Nephron progenitor cell (in vitro differentiated cells): ENCODE results near the gene PRM3.

Source experiments
- DNase-seq: peaks from one replicate; pipeline ENCODE4 v3.0.0; 2021
- H3K27ac Mint-ChIP-seq: 2 replicates; pipeline ENCODE4 v1.8.0; 2021; ENCODE audit warnings: mild to moderate bottlenecking, moderate library complexity, mixed read lengths
- H3K27me3 Mint-ChIP-seq: 2 replicates; pipeline ENCODE4 v1.8.0; 2021; ENCODE audit warnings: mild to moderate bottlenecking, low read depth, mixed read lengths; ENCODE audit not compliant: poor library complexity
- H3K36me3 Mint-ChIP-seq: 2 replicates; pipeline ENCODE4 v1.8.0; 2021; ENCODE audit warnings: low read depth, mixed read lengths
- H3K4me1 Mint-ChIP-seq: 2 replicates; pipeline ENCODE4 v1.8.0; 2021; ENCODE audit warnings: mixed read lengths
- H3K4me3 Mint-ChIP-seq: 2 replicates; pipeline ENCODE4 v1.8.0; 2021; ENCODE audit warnings: mild to moderate bottlenecking, moderate library complexity, mixed read lengths
- H3K9me3 Mint-ChIP-seq: 2 replicates; pipeline ENCODE4 v1.8.0; 2021; ENCODE audit warnings: mild to moderate bottlenecking, moderate library complexity, mixed read lengths
- TF ChIP-seq, protein P1 (sequence below): fragments of 200-600 bp; sonication (generic); IDR thresholded peaks from 2 replicates; pipeline ENCODE4 v1.5.0; 2021; ENCODE audit warnings: antibody characterized with exemption

Gene PRM3

DNA sequence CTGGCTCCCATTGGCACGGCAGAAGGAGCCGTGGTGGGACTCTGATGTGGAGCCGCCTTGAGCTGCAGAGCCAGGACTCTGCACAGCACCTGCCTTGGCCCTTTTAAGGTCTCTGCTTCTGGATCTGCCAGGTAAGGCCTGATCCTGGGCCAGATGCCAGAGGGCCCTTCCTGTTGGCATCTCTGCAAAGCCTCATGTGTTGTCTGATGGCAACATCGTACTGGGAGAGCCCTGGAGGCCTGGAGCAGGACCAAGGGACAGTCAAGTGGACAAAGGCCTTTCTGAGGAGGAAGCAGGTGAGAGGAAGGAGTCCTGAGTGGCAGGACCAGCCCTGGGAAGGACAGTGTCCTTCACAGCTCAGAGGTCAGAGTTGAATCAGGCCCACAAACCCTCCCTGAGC, 43.5 kb downstream of the PRM3 start:
- Mint-ChIP-seq H3K36me3 (no peaks in the 10 kb centered on the region), H3K27ac (peak overlapping the region; percentile 22), H3K4me3 (no peak overlapping the region), H3K27me3 (peaks cover 8% of the 10 kb centered on the region), H3K4me1 (peaks cover 5% of the 10 kb centered on the region), H3K9me3 (no peaks in the 10 kb centered on the region)
- DNase-seq: no peak
- TF ChIP-seq, protein P1, sequence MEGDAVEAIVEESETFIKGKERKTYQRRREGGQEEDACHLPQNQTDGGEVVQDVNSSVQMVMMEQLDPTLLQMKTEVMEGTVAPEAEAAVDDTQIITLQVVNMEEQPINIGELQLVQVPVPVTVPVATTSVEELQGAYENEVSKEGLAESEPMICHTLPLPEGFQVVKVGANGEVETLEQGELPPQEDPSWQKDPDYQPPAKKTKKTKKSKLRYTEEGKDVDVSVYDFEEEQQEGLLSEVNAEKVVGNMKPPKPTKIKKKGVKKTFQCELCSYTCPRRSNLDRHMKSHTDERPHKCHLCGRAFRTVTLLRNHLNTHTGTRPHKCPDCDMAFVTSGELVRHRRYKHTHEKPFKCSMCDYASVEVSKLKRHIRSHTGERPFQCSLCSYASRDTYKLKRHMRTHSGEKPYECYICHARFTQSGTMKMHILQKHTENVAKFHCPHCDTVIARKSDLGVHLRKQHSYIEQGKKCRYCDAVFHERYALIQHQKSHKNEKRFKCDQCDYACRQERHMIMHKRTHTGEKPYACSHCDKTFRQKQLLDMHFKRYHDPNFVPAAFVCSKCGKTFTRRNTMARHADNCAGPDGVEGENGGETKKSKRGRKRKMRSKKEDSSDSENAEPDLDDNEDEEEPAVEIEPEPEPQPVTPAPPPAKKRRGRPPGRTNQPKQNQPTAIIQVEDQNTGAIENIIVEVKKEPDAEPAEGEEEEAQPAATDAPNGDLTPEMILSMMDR: no peak

DNA sequence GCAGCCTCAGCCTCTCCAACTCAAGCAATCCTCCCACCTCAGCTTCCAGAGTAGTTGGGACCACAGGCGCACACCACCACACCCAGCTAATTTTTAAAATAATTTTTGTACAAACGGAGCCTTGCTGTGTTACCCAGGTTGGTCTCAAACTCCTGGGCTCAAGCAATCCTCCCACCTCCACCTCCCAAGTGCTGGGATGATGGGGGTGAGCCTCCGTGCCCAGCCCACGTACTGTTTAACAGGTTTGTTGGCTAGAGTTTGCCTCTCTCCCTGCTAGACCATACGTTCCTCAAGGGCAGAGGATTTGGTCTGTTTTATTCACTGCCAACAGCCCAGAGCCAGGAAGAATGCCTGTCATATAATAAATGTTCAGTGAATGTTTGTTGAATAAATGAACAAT, 44.0 kb downstream of the PRM3 start:
- no peak for DNase-seq
- peaks cover 9% of the 10 kb centered on the region for H3K27me3 Mint-ChIP-seq
- no peaks in the 10 kb centered on the region for H3K9me3 Mint-ChIP-seq
- TF ChIP-seq, protein P1: no peak
- no peak overlapping the region for H3K27ac Mint-ChIP-seq
- peaks cover 10% of the 10 kb centered on the region for H3K4me1 Mint-ChIP-seq
- H3K36me3 Mint-ChIP-seq: no peaks in the 10 kb centered on the region
- H3K4me3 Mint-ChIP-seq: no peak overlapping the region

DNA sequence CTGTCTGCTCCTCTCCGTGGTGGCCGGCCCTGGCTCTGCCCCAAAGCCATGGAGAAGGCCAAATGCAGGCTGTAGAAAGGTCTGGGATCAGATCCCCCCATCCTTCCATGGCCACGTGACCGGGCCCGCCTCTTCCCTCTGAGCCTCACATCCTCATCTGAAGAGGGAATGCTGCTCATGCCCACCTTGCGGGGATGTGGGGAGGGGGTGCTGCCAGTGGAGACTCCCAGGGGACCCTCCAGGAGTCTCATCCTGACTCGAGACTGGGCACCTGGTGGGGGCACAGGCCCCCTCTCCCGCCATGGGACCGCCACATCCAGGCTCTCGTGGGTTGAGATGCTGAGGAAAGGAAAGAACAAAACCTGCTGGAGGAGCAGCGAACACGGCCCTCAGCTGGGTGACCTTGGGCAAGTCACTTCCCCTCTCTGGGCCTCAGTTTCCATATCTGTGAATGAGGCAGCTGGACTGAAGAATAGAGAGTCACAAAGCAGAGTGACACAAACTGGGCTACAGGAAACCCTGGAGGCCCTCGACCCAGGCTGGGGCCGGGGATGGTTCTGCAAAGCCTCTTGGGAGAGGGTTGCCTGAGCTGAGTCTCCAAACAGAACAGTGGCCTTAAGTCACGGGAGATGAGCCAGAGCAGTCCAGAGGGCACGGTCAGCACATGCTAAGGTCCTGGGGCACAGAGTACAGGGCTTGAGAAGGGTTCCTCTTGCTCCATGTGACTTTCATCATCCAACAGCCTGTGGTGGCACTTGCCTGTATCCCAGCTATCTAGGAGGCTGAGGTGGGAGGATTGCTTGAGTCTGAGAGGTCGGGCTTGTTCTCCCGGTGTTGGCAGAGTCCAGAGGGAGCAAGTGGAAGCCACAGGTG, 47.5 kb downstream of the PRM3 start:
- H3K4me3 Mint-ChIP-seq: no peak overlapping the region
- TF ChIP-seq, protein P1: no peak
- no peaks in the 10 kb centered on the region for H3K36me3 Mint-ChIP-seq
- no peaks in the 10 kb centered on the region for H3K9me3 Mint-ChIP-seq
- H3K4me1 Mint-ChIP-seq: peaks cover 10% of the 10 kb centered on the region
- no peak for DNase-seq
- H3K27ac Mint-ChIP-seq: no peak overlapping the region
- H3K27me3 Mint-ChIP-seq: peaks cover 12% of the 10 kb centered on the region

DNA sequence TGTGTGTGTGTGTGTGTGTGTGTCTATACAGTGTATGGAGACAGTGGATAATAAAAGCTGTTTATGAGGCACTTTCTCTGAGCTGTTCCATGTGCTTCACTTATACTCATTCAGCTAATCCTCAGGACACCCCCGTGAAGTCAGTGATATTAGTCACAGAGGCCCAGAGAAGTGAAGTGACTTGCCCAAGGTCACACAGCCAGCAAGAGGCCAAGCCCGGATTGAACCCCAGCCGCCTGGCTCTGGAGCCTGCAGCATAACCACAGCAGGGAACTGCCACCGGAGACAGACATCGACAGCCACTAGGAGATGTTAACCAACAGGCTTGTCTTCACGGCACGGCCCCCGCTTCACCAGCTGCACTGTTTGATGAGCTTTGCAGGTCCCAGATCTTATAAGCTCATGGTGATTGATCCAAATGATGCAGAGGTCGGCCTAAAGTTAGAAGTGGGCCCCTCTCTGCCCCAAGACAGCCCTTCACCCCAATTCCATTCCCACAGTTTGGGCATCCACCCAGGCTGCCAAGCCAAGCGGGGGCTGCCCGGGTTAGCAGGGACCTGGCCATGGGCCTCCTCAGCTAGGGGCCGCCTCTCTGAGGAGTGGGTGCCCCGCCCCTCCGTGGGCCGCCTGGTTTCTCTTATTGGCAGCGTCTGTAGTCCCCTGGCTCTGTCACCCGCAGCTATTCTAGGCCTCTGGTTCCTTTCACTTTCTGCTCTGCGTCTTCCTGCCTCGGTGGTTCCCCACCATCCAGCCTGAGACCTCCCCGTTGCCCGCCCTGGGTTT, 48.3 kb downstream of the PRM3 start:
- H3K9me3 Mint-ChIP-seq: no peaks in the 10 kb centered on the region
- H3K36me3 Mint-ChIP-seq: no peaks in the 10 kb centered on the region
- H3K27me3 Mint-ChIP-seq: peaks cover 17% of the 10 kb centered on the region
- DNase-seq: no peak
- peaks cover 13% of the 10 kb centered on the region for H3K4me1 Mint-ChIP-seq
- H3K27ac Mint-ChIP-seq: no peak overlapping the region
- TF ChIP-seq, protein P1: no peak
- no peak overlapping the region for H3K4me3 Mint-ChIP-seq

DNA sequence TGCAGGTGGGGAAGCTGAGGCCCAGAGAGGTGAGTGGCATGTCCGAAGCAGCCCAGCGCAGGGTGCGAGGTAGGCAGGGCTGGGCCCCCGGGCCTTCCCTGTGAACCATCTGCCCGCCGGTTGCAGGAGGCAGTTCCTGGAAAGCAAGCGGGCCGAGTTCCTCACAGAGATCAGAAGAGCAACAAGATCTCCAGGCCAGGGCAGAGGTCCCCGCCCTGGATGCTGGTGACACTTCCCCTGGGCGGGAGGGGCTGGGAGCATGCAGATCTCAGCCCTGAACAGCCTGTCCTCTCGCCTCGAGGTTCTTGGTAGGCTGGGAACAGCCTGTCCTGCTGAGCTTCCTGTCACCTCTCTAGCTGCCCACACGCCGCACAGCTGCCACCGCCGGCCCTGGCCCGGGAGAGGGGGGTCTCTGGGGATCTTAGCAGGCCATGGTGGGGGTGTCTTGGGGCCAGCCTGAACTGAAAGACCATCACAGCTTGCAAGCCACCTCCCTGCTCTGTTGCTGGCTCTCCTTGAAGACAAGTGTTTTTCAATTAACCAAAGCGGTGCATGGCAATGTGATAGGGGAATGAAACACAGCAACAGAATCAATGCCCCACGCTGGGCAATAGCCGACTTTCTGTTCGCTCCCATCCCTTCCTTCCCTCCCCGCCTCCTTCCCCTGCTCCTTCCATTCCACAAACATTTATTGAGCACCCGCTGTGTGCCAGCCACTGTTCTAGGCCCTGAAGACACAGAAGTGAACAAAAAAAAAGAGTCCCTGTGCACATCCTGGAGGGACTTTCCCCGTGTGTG, 49.1 kb downstream of the PRM3 start:
- Mint-ChIP-seq H3K36me3 (no peaks in the 10 kb centered on the region), H3K4me1 (peaks cover 16% of the 10 kb centered on the region), H3K27ac (peak overlapping the region; percentile 84), H3K9me3 (peaks cover under 1% of the 10 kb centered on the region), H3K27me3 (peaks cover 17% of the 10 kb centered on the region), H3K4me3 (no peak overlapping the region)
- TF ChIP-seq, protein P1: no peak
- DNase-seq: peak; percentile 66
